Measurements from ENCODE around the gene KCNJ15.

GRCh38 chr21:38249696-38250278 lies 7.0 kb upstream of the KCNJ15 start:
- TF ChIP-seq POLR2A (IDR thresholded peaks at IDR 0.05) = no peak
- no peak for TF ChIP-seq CTCF (IDR thresholded peaks at IDR 0.05)

Data from heart left ventricle (tissue), 13 donors.